Activated CD4-positive, alpha-beta T cell treated with anti-CD3 and anti-CD28 coated beads, Interleukin-2, amount 10 ng/mL, durations not matched to agents 7 days and 5 days (primary cell): Measurements from ENCODE around the gene DHRS3. TPM values are rescaled to one million over a fixed set of nuclear protein-coding genes. Genes with fewer than 3 reads are reported as not detected.

Experiments used
- CTCF ChIA-PET: fragments of 350-600 bp; sonication (Branson Sonifier 250); formaldehyde crosslinking; loops from one replicate; lab custom pipeline; 2021; ENCODE audit warnings: antibody characterized with exemption; lab: Charles Lee
- POLR2A ChIA-PET: fragments of 350-600 bp; sonication (Branson Sonifier 250); formaldehyde crosslinking; loops from one replicate; lab custom pipeline; 2021; ENCODE audit warnings: antibody characterized with exemption; lab: Charles Lee
- DNase-seq: peaks from one replicate; pipeline ENCODE4 v3.0.0-alpha.2; 2020
- H3K27ac Mint-ChIP-seq: one replicate; pipeline ENCODE4 v1.8.0; 2021; ENCODE audit warnings: mild to moderate bottlenecking, moderate library complexity, mixed read lengths
- H3K27me3 Mint-ChIP-seq: one replicate; pipeline ENCODE4 v1.8.0; 2021; ENCODE audit warnings: mixed read lengths
- H3K36me3 Mint-ChIP-seq: one replicate; pipeline ENCODE4 v1.8.0; 2021; ENCODE audit warnings: low read depth, mixed read lengths
- H3K4me1 Mint-ChIP-seq: one replicate; pipeline ENCODE4 v1.8.0; 2021; ENCODE audit warnings: mixed read lengths
- H3K4me3 Mint-ChIP-seq: one replicate; pipeline ENCODE4 v1.8.0; 2021; ENCODE audit warnings: mild to moderate bottlenecking, moderate library complexity, mixed read lengths
- H3K9me3 Mint-ChIP-seq: one replicate; pipeline ENCODE4 v1.8.0; 2021; ENCODE audit warnings: mixed read lengths
- total RNA-seq, 2 experiments: library from RNA; stranded (reverse); gene quantifications; one replicate each; pipeline ENCODE4 v1.2.3, GENCODE V29; 2021

DHRS3 gene
- total RNA-seq, 2 experiments from 2014 or later: 30.3 to 31.2 TPM

DNA sequence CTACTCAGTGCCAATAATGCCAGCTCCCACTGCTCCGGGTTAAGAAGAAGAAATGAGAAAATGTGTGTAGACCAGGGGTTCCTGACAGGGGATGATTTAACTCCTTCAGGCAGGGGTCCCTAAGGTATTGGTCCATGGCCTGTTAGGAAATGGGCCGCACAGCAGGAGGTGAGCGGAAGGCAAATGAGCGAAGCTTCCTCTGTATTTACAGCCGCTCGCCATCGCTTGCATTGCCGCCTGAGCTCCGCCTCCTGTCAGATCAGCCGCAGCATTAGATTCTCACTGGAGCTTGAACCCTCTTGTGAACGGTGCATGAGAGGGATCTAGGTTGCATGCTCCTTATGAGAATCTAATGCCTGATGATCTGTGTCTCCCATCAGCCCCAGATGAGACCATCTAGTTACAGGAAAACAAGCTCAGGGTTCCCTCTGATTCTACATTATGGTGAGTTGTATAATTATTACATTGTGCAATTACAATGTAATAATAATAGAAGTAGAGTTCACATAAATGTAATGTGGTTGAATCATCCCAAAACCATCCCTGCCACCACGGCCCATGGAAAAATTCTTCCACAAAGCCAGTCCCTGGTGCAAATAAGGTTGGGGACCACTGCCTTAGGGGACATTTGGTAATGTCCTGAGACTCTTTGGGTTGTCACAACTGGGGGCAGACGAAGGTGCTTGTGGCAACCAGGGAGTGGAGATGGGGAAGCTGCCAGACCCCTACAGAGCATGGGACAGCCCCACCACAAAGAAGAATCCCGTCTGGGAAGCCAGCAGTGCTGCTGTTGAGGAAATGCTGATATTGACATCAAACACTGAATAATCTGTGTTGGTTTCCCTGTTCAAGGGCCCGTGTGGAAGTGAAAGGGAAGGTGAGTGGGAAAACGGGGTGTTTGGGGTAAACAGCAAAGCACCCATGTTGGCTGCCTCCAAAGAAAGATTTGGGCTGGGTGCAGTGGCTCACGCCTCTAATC, 60.8 kb downstream of the DHRS3 start:
- ChIA-PET CTCF (interaction anchor here (1.3 kb wide), 1 partner anchor 8 kb away, joined by 3 read pairs; no protein-coding TSS in a partner anchor), POLR2A (no interaction called here)
- no peak overlapping the region for H3K4me3 Mint-ChIP-seq
- peaks cover 3% of the 10 kb centered on the region for H3K27me3 Mint-ChIP-seq
- peaks cover under 1% of the 10 kb centered on the region for H3K9me3 Mint-ChIP-seq
- no peaks in the 10 kb centered on the region for H3K36me3 Mint-ChIP-seq
- no peaks in the 10 kb centered on the region for H3K4me1 Mint-ChIP-seq
- DNase-seq: no peak
- no peak overlapping the region for H3K27ac Mint-ChIP-seq

DNA sequence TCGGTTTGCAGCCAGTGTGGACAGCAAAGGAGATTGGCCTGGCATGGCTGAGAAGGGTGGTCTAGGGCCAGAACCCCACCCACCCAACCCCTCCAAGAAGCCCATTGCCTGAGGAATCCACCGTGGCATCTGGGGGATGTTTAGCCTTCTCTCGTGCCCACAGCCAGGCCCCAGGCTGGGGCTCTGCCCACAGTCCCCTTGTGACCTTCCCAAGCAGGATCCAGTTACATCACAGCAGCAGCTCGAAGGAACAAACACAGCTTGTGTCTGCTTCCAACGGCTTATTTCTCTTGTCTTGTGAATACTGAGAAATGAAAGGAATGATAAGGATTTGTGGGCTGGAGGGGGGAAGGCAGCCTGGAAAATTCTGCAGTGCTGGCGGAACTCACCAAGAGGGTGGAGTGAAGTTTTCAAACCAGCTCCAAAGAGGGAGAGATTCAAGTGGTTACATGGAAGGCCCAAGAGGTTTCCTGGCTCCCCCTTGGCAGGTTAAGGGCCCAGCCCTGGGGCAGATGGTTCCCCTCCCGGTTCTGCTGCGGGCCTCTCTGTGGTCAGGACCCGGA, 61.6 kb downstream of the DHRS3 start:
- H3K27ac Mint-ChIP-seq: no peak overlapping the region
- no peak overlapping the region for H3K4me3 Mint-ChIP-seq
- CTCF ChIA-PET: interaction anchor here (1.3 kb wide), 1 partner anchor 9 kb away, joined by 3 read pairs; no protein-coding TSS in a partner anchor
- peaks cover 3% of the 10 kb centered on the region for H3K27me3 Mint-ChIP-seq
- no peaks in the 10 kb centered on the region for H3K36me3 Mint-ChIP-seq
- no peaks in the 10 kb centered on the region for H3K4me1 Mint-ChIP-seq
- no peaks in the 10 kb centered on the region for H3K9me3 Mint-ChIP-seq
- POLR2A ChIA-PET: no interaction called here
- DNase-seq: no peak

DNA sequence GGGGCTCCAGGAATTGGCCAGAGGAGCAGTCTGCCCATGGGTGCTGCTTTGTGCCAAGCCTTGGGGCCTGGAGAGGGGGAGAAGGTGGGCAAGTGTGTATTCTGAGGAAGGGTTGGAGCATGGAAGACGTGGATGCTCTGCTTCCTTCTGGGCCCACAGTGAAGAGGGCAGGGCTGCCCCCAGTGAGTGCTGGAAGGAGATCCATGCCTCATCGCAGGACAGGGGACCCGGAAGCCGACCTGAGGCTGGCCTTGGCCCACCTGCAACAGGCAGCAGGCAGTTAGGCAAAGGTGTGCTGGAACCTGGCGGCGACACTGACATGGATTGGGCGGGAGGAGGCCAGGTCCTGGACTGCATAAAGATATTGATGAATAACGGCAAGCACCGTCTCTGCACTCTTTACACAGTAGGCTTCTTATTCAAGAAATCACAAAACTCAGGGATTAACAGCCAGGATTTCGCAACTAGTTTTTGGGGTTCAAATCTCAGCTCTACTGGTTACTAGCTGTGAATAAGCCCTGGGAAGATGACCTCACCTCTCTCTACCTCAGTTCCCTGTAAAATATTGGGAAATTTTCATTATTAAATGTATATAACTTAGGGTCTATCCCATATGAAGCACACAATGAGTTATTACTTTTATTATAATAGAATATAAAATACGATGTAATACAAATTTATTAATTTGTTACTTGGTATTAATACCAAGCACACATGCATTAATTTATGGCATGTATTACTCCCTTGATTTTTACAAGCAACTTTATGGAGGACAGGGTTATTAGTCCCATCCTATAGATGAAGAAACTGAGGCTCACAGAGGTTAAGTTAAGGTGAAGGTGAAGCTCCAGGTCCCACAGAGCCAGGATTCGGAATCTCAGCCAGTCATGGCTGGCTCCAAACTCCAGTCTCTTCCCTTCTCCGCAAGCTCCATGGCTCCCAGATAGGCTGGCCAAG, 62.3 kb downstream of the DHRS3 start:
- Mint-ChIP-seq H3K27me3 (peaks cover 3% of the 10 kb centered on the region), H3K36me3 (no peaks in the 10 kb centered on the region), H3K9me3 (no peaks in the 10 kb centered on the region), H3K4me3 (no peak overlapping the region), H3K27ac (no peak overlapping the region), H3K4me1 (no peaks in the 10 kb centered on the region)
- DNase-seq: no peak
- POLR2A ChIA-PET: no interaction called here
- CTCF ChIA-PET: interaction anchor here (1.3 kb wide), 1 partner anchor 9 kb away, joined by 3 read pairs; no protein-coding TSS in a partner anchor

DNA sequence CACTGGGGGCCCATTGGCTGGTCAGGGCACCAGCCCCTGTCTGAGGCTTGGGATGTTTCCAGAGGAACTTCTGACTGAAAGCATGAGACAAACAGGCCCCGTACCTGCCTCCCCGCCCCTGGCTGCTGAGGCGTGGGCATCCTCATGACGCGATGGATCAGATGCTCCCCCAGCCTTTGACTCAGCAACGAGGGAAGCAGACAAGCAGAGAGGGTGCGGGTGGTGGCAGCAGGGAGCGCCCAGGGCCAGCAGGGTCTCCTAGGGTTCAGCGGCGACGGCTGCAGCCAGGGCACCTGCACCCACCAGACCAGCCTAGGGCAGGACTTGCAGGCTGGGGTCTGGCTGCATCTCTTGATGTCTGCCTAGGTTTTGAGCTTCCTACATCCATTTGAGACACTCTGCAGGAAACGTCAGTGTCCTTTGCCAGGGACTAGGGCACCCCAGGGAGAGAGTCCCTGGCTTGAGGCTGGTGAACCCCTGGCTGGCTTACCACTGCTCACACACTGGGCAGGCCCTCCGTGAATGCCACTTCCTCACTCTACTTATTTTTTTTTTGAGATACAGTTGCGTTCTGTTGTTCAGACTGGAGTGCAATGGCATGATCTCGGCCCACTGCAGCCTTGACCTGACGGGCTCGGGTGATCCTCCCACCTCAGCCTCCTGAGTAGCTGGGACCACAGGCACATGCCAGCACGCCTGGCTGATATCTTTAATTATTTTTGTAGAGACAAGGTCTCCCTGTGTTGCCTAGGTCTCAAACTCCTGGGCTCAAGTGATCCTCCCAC, 63.3 kb downstream of the DHRS3 start:
- H3K27ac Mint-ChIP-seq: no peak overlapping the region
- H3K4me3 Mint-ChIP-seq: no peak overlapping the region
- DNase-seq: no peak
- ChIA-PET CTCF (no interaction called here), POLR2A (no interaction called here)
- H3K36me3 Mint-ChIP-seq: no peaks in the 10 kb centered on the region
- peaks cover 3% of the 10 kb centered on the region for H3K27me3 Mint-ChIP-seq
- H3K4me1 Mint-ChIP-seq: no peaks in the 10 kb centered on the region
- H3K9me3 Mint-ChIP-seq: no peaks in the 10 kb centered on the region

DNA sequence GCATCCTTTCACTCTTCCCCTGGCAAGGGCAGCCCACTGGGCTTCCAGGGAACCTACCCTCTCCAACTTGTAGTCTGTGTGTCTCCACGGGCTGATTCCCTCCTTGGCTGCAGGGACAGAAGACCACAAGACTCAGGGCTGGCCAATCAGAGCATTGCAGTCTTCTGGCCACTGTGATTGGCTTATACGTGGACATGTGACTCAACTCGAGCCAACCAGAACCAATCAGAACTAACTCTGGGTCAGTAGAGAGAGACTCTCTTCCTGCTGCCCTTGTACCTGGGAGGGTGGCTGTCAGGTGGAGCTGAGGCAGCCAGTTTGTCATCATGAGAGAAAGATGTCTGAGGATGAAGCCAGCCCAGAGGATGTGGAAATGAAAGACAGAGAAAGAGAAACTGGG, 64.0 kb downstream of the DHRS3 start:
- no peak for DNase-seq
- H3K4me1 Mint-ChIP-seq: no peaks in the 10 kb centered on the region
- H3K4me3 Mint-ChIP-seq: no peak overlapping the region
- ChIA-PET POLR2A (no interaction called here), CTCF (no interaction called here)
- no peaks in the 10 kb centered on the region for H3K36me3 Mint-ChIP-seq
- H3K9me3 Mint-ChIP-seq: no peaks in the 10 kb centered on the region
- H3K27me3 Mint-ChIP-seq: peaks cover 3% of the 10 kb centered on the region
- H3K27ac Mint-ChIP-seq: no peak overlapping the region

DNA sequence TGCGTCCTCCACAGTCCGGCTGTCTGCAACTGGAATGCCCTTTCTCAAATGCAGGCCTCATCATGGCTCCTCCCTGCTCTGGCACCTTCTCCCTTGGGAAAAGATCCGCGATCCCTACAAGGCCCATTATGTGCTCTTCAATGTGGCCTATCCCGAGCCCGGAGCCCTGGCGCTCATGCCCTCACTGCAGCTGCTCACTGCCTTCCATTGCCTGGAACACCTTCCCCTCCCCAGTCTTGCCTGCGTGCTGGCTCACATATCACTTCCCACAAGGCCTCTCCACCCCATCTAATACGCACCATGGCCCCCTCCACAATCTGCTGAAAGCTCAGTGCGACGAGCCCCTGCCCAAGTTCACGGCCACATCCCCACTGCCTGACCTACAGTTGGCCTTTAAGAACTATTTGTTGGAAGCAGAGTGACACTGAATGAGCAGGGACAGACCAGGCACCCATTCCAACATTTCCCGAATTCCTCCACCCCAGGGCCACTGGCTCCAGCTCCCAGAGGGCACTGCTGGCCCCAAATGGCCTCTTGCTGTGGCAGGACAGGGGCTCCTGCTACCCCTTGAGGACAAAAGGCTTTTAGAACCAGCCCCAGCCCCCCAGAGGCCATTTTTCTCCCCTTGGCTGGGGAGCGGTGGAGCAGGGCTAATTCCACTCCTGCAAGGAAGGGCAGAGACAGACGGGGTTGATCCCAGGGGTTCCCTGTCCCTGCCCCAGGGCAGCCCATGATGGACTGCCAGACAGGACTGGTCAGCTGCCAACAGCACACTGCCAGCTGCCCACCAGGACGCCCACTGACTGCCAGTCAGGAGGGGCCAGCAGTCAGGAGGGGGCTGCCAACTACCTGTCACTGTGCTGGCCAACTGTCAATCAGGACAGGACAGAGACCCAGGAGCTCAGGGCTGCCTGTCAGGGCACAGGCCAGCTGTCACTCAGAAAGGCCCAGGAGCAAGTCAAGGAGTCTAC, 64.8 kb downstream of the DHRS3 start:
- CTCF ChIA-PET: no interaction called here
- H3K4me1 Mint-ChIP-seq: no peaks in the 10 kb centered on the region
- H3K36me3 Mint-ChIP-seq: no peaks in the 10 kb centered on the region
- H3K27me3 Mint-ChIP-seq: no peaks in the 10 kb centered on the region
- H3K27ac Mint-ChIP-seq: no peak overlapping the region
- no peak for DNase-seq
- H3K4me3 Mint-ChIP-seq: no peak overlapping the region
- no peaks in the 10 kb centered on the region for H3K9me3 Mint-ChIP-seq
- POLR2A ChIA-PET: no interaction called here

DNA sequence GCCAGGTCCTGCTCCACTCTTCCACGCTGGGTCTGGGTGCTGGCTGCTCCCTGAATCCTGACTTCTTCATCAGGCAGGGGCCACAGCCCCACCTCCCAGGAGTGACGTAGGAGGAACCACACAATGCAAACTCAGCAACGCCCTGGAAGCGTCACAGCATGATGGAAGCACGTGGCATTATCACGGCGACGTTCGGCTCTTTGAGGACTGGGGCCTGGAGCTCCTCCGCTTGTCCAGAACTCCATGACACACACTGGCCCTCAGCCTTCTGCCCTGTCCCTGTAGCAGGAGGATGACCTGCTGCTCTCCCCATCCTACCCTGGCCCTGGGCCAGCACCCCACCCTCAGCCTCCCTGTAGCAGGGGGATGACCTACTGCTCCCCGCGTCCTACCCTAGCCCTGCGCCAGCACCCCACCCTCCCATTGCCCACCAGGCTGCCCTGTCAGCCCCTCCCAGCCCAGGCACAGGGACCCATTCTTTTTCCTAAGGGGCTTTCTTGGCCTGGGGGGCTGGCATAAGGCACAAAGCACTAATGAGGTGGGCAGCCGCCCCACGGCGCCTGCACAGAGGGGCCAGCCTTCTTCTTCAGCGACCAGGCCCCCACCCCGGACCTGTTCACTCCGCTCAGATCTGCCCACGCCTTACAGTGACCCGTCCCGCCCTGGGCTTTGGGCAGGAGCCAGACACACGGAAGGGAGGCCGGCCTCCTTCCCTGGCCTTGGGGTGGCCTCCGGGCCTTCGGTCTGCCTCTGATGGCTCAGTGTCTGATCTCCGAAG, 65.7 kb downstream of the DHRS3 start:
- Mint-ChIP-seq H3K27me3 (no peaks in the 10 kb centered on the region), H3K9me3 (no peaks in the 10 kb centered on the region), H3K36me3 (no peaks in the 10 kb centered on the region), H3K4me3 (no peak overlapping the region), H3K4me1 (no peaks in the 10 kb centered on the region), H3K27ac (no peak overlapping the region)
- POLR2A ChIA-PET: no interaction called here
- CTCF ChIA-PET: no interaction called here
- no peak for DNase-seq

DNA sequence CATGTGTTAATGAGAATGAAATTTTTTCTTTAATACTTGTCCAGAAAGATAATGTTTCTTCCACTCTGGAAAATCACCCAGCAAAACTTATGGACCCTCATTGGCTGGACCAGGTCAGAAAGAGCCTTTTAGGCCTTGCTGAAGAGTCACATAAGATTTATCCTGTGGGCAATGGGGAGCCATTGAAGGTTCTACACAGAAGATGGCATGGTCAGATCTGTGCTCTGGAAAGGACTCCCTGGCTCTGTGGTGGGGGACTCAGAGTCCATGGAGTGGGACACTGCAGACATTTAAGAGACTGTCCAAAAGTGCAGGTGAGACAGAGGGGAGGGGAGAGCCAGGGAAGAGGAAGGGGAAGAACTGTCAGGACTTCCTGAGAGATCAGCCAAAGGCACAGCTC, 66.4 kb downstream of the DHRS3 start:
- ChIA-PET CTCF (no interaction called here), POLR2A (no interaction called here)
- Mint-ChIP-seq H3K4me3 (no peak overlapping the region), H3K4me1 (no peaks in the 10 kb centered on the region), H3K36me3 (no peaks in the 10 kb centered on the region), H3K9me3 (no peaks in the 10 kb centered on the region), H3K27ac (no peak overlapping the region), H3K27me3 (no peaks in the 10 kb centered on the region)
- no peak for DNase-seq

DNA sequence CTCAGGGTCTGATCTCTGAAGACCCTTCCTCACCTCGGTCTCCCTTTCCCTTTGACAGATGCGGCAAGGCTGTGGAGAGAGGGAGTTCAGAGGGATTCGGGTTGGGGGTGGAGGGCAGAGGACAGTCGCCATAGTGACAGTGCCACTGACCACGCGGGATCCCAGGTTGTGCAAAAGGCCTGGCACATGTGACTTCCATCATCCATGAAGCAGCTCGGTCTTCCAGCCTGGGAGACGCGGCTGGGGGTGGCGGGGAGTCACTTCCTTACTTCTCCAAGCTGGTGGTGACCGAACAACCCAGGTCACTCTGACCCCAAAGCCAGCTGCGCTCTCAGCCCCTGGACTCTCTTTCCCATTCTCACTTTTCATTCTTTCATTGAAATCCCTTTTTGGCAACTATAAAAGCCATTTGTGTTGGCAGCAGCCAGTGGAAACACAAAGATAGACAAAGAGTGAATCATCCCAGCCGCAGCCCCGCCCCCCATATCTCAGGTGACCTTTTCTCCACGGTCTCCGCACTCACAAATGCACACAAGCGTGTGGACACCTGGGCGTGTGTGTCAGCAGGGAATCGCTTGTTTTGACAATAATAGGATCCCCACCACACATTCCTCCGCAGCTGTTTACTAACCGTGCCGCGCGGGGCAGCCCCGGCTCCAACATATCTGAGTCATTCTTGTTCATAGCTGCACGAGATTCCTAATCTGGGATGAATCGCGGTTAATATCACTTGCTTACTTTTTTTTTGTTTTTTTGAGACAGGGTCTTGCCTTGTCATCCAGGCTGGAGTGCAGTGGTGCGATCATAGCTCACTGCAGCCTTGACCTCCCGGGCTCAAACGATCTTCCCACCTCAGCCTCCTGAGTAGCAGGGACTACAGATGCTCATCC, 68.3 kb downstream of the DHRS3 start:
- Mint-ChIP-seq H3K36me3 (no peaks in the 10 kb centered on the region), H3K9me3 (no peaks in the 10 kb centered on the region), H3K4me3 (no peak overlapping the region), H3K4me1 (no peaks in the 10 kb centered on the region), H3K27ac (no peak overlapping the region), H3K27me3 (no peaks in the 10 kb centered on the region)
- POLR2A ChIA-PET: no interaction called here
- CTCF ChIA-PET: interaction anchor here (0.6 to 1.5 kb wide), 2 partner anchors 17 to 124 kb away, joined by 3 to 4 read pairs; no protein-coding TSS in a partner anchor
- DNase-seq: no peak

DNA sequence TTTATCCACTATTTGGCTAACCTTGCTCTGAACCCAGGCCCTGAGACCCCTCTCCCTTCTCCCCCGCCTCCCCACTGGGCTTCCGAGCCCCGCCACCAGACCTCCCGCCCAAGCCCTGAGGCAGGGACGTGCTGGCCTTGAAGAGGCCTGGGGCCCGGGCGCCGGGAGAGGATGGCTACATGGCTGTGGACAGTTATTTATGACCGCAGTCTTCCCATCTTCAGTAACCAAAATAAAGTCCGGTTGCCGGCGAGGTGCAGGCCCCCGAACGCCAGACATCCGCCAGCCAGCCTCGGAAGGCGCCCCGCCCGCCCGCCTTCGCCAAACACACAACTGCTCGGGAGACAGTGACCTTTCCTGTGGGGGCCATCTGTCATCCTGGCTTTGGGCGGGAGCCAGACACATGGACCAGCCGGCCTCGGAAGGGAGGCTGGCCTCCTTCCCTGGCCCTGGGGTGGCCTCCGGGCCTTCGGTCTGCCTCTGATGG, 69.0 kb downstream of the DHRS3 start:
- no peak for DNase-seq
- no peaks in the 10 kb centered on the region for H3K4me1 Mint-ChIP-seq
- H3K4me3 Mint-ChIP-seq: no peak overlapping the region
- POLR2A ChIA-PET: no interaction called here
- H3K36me3 Mint-ChIP-seq: no peaks in the 10 kb centered on the region
- CTCF ChIA-PET: interaction anchor here (0.6 to 1.5 kb wide), 2 partner anchors 16 to 17 kb away, joined by 3 read pairs; no protein-coding TSS in a partner anchor
- no peaks in the 10 kb centered on the region for H3K9me3 Mint-ChIP-seq
- H3K27ac Mint-ChIP-seq: no peak overlapping the region
- H3K27me3 Mint-ChIP-seq: peaks cover 4% of the 10 kb centered on the region
